ENCODE results near the gene CHMP5. TPM values are rescaled to one million over a fixed set of nuclear protein-coding genes. Genes with fewer than 3 reads are reported as not detected.

The CHMP5 gene
- total RNA-seq, 1 donor from 2014 or later = 80.9 TPM

DNA sequence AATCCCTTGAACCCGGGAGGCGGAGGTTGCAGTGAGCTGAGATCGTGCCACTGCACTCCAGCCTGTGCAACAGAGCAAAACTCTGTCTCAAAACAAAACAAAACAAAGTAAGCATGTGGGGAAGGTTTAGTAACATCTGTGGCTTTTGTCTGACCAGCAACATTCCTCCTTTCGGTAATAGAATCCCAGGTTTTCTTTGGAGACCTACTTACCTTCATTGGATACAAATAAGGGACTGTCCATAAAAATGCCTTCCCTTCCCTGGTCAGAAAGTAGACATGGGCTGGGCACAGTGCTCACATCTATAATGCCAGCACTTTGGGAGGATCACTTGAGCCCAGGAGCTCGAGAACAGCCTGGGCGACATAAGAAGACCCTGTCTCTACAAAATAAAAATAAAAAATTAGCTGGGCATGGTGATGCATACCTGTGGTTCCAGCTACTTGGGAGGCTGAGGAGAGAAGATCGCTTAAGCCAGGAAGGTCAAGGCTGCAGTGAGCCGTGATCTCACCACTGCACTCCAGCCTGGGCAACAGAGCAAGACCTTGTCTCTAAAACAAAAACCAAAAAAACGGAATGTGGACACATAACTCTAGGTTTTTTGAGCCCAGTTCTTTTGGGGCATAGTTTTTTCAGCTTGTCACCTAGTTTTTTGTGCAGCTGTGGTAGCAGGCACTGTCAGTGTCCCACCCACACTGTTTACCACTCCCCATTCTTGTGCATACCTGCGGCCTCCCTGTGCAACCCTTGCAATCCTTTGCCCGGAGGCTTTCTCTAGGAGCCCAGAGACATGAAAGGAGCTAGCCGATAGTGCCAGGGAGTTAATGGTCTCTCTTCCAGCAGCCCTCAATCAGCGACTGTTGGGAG lies 33.9 kb upstream of the CHMP5 start:
- ATAC-seq (no peak), DNase-seq (no peak)
- H3K9me3 ChIP-seq = no peaks in the 10 kb centered on the region
- H3K4me1 ChIP-seq = peaks cover 13% of the 10 kb centered on the region
- intact Hi-C loops (cut with DNase I) = no loop called here
- no peak for TF ChIP-seq CTCF (IDR thresholded peaks at IDR 0.05)
- H3K27ac ChIP-seq = no peak overlapping the region
- H3K36me3 ChIP-seq = no peaks in the 10 kb centered on the region
- no peaks in the 10 kb centered on the region for H3K27me3 ChIP-seq (ENCODE audit: low read depth)
- no peak overlapping the region for H3K4me3 ChIP-seq

DNA sequence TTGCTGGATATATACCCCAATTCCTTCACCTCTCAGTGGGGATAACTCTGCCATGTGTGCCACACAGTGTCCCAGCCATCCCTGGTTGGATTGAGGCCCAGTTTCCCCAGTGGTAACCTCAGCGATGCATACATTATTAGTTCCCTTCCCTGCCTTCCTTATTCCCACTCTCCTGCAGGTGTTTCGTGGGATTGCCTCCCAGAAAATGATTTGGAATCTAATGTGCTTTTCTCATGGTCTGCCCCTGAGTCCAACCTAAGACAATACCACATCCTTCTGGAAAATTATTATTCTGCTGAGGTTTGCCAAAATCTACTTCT lies 33.3 kb upstream of the CHMP5 start:
- intact Hi-C loops (cut with DNase I) = no loop called here
- Histone ChIP-seq H3K9me3 (no peaks in the 10 kb centered on the region), H3K27ac (no peak overlapping the region), H3K27me3 (ENCODE audit: low read depth) (no peaks in the 10 kb centered on the region), H3K36me3 (no peaks in the 10 kb centered on the region), H3K4me3 (no peak overlapping the region), H3K4me1 (peaks cover 10% of the 10 kb centered on the region)
- DNase-seq (no peak), ATAC-seq (no peak)
- TF ChIP-seq CTCF (IDR thresholded peaks at IDR 0.05) = no peak

DNA sequence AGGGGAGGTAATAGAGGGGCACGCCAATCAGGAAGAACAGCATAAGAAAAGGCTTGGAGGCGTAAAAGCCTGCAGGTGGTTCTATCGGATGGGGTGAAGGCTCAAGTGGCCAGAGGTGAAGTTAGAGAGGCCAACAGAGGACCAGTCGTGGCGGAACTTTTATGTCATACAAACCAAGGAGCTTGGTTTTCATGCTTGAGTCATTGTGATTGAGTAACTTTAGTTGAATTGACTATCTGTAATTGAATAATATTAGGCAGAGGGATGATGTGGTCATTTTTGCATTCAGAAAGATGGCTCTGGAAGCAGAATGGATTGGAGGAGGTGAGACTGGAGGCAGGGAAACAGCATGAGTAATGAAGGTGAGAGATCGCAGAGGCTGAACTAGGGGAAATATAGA lies 32.0 kb upstream of the CHMP5 start:
- peaks cover 10% of the 10 kb centered on the region for H3K4me1 ChIP-seq
- no peak for ATAC-seq

DNA sequence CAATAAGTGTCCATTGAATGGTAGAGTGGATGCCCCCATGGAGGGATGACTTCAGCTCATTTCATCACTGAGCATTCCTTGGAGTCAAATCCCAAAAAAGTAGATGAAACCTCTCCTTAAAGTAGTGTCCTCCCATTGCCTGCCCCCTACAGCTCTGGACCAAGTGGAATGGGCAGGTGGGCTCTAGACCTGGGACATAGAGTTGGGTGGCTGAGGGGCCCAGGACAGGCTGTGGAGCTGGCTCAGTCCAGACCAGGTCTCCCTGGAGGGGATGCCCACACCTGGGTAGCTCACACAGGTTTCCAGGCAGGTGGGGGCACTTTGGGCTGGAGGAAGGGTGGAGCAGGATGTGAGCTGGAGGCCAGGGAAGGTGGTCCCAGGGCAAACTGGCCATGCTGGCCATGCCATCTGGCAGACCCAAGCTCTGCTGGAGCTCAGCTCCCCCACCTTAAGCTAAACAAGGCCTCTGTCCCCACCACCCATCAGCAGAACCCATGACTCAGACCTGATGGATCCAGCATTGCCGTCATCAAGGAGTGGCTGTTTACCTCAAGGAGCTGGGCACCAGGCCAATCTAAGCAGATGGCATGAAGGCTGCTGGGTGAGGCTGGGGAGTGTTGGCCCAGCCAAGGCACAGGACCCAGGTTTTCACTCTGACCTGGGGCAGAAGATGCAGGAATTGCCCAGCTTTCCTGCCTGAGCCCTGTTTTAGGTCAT lies 31.1 kb upstream of the CHMP5 start:
- ATAC-seq = peak; percentile 79 to 82
- intact Hi-C loops (cut with DNase I) = no loop called here
- peak overlapping the region; percentile 40 for H3K27ac ChIP-seq

More for the DNA sequence above, 32.0 kb upstream of the CHMP5 start:
- H3K9me3 ChIP-seq = no peaks in the 10 kb centered on the region
- no peak overlapping the region for H3K4me3 ChIP-seq
- intact Hi-C loops (cut with DNase I) = no loop called here
- H3K27me3 ChIP-seq (ENCODE audit: low read depth) = no peaks in the 10 kb centered on the region
- TF ChIP-seq CTCF (IDR thresholded peaks at IDR 0.05) = no peak
- no peaks in the 10 kb centered on the region for H3K36me3 ChIP-seq
- no peak for DNase-seq
- H3K27ac ChIP-seq = no peak overlapping the region

More for the DNA sequence above, 31.1 kb upstream of the CHMP5 start:
- Histone ChIP-seq H3K27me3 (ENCODE audit: low read depth) (no peaks in the 10 kb centered on the region), H3K4me1 (peaks cover 10% of the 10 kb centered on the region), H3K4me3 (no peak overlapping the region), H3K9me3 (no peaks in the 10 kb centered on the region), H3K36me3 (no peaks in the 10 kb centered on the region)
- DNase-seq = peak; percentile 83
- TF ChIP-seq CTCF (IDR thresholded peaks at IDR 0.05) = no peak
